ENCODE measurements around the gene LHFPL3.

Gene LHFPL3

DNA sequence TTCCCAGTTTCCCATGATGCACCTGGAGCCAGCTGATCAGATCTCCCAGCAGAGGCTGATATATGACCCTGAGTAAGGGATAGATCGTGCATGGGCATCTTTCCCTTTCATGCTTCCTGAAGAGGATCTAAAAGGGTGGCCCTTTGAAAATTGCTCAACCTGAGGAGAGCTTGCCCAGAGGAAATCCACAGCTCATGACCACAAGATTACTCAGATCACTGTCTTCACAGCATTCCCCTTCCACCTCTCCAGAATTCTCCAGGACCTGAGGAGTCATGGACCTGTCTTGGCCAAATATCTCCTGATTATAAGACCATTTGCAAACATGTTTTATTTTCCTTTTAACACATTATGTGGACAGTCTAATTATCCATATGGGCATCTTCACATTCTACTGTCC is 328.1 kb downstream of the LHFPL3 start:
- Histone ChIP-seq H3K36me3 (ENCODE audit: control insufficient read depth in 4 of 4, insufficient read depth in 4 of 4, low read length in 3 of 4) (no peaks in the 10 kb centered on the region), H3K9me3 (ENCODE audit: control extremely low read depth in 1 of 5, control insufficient read depth in 4 of 5, insufficient read depth in 2 of 5, low read depth in 1 of 5, low read length in 4 of 5) (no peaks in the 10 kb centered on the region), H3K4me1 (ENCODE audit: control extremely low read depth in 1 of 4, control insufficient read depth in 4 of 4, insufficient read depth in 4 of 4, low read length in 3 of 4) (no peaks in the 10 kb centered on the region), H3K4me3 (ENCODE audit: control insufficient read depth in 1 of 7, extremely low read depth in 1 of 7, insufficient read depth in 4 of 7, low read depth in 2 of 7, low read length in 6 of 7) (no peak overlapping the region), H3K27me3 (replicated peaks in 2 of 5; ENCODE audit: control insufficient read depth in 4 of 5, insufficient read depth in 5 of 5, low read length in 4 of 5) (peaks cover 0 to 9% (median 8%) of the 10 kb centered on the region in 5 experiments), H3K27ac (ENCODE audit: insufficient read depth in 1 of 2, low read depth in 1 of 2, low read length in 2 of 2, poor library complexity in 1 of 2, severe bottlenecking in 2 of 2) (no peak overlapping the region)
- ChIA-PET POLR2A (no interaction called here), CTCF (interaction anchor here (0.6 to 2.3 kb wide), 2 partner anchors 13 to 837 kb away, joined by 3 to 14 read pairs; no protein-coding TSS in a partner anchor)
- 92% methylated on average over 1 of the region's 1 CpG for WGBS (ENCODE audit: insufficient coverage)
- no peak for DNase-seq

DNA sequence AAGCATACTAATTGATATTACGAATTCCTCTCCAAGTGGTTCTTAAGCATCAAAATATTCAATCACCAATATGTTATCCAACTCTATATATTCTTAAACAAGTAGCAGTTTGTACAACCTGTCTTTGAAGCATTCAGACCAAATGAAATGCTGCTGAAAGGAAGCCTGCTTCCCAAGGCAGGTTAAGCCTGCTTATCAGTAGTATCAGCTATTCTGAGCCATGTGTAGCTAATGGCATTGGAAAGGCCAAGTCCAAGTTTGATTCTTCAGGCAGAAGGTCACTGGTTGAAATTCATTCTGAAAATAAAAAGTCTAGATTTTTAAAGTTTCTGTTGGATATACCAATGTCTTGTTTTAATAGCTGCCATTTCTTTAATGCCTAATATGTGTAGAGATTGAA is 328.7 kb downstream of the LHFPL3 start:
- ChIA-PET POLR2A (no interaction called here), CTCF (interaction anchor here (0.6 to 2.3 kb wide), 3 partner anchors 13 to 837 kb away, joined by 3 to 14 read pairs (median 3); no protein-coding TSS in a partner anchor)
- DNase-seq = no peak
- WGBS (ENCODE audit: insufficient coverage) = 100% methylated on average over 1 of the region's 1 CpG
- H3K9me3 ChIP-seq (ENCODE audit: control extremely low read depth in 1 of 5, control insufficient read depth in 4 of 5, insufficient read depth in 2 of 5, low read depth in 1 of 5, low read length in 4 of 5) = no peaks in the 10 kb centered on the region
- no peaks in the 10 kb centered on the region for H3K4me1 ChIP-seq (ENCODE audit: control extremely low read depth in 1 of 4, control insufficient read depth in 4 of 4, insufficient read depth in 4 of 4, low read length in 3 of 4)
- H3K27me3 ChIP-seq (replicated peaks in 2 of 5; ENCODE audit: control insufficient read depth in 4 of 5, insufficient read depth in 5 of 5, low read length in 4 of 5) = peaks cover 0 to 5% (median 4%) of the 10 kb centered on the region in 5 experiments
- H3K4me3 ChIP-seq (ENCODE audit: control insufficient read depth in 1 of 7, extremely low read depth in 1 of 7, insufficient read depth in 4 of 7, low read depth in 2 of 7, low read length in 6 of 7) = no peak overlapping the region
- no peak overlapping the region for H3K27ac ChIP-seq (ENCODE audit: insufficient read depth in 1 of 2, low read depth in 1 of 2, low read length in 2 of 2, poor library complexity in 1 of 2, severe bottlenecking in 2 of 2)
- H3K36me3 ChIP-seq (ENCODE audit: control insufficient read depth in 4 of 4, insufficient read depth in 4 of 4, low read length in 3 of 4) = no peaks in the 10 kb centered on the region

DNA sequence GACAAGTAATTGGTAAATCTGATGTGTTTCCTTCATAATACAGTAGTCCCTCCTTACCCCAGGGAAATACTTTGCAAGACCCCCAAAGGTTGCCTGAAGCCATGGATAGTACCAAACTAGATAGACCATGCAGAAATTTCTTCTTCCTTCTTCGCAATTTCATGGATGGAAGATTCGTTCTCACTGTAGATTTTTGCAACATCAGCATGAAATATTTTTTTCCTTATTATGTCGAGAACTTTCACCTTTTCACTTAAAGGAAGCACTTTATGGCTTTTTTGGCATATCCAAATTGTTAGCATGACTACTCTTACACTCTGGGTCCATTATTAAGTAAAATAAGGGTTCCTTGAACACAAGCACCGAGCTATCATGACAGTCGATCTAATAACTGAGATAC is 333.2 kb downstream of the LHFPL3 start:
- Histone ChIP-seq H3K4me1 (ENCODE audit: control extremely low read depth in 1 of 4, control insufficient read depth in 4 of 4, insufficient read depth in 4 of 4, low read length in 3 of 4) (no peaks in the 10 kb centered on the region), H3K36me3 (ENCODE audit: control insufficient read depth in 4 of 4, insufficient read depth in 4 of 4, low read length in 3 of 4) (no peaks in the 10 kb centered on the region), H3K9me3 (ENCODE audit: control extremely low read depth in 1 of 5, control insufficient read depth in 4 of 5, insufficient read depth in 2 of 5, low read depth in 1 of 5, low read length in 4 of 5) (no peaks in the 10 kb centered on the region), H3K4me3 (ENCODE audit: control insufficient read depth in 1 of 7, extremely low read depth in 1 of 7, insufficient read depth in 4 of 7, low read depth in 2 of 7, low read length in 6 of 7) (no peak overlapping the region), H3K27me3 (replicated peaks in 2 of 5; ENCODE audit: control insufficient read depth in 4 of 5, insufficient read depth in 5 of 5, low read length in 4 of 5) (peaks cover 0 to 12% (median 0%) of the 10 kb centered on the region in 5 experiments), H3K27ac (ENCODE audit: insufficient read depth in 1 of 2, low read depth in 1 of 2, low read length in 2 of 2, poor library complexity in 1 of 2, severe bottlenecking in 2 of 2) (no peak overlapping the region)
- no peak for DNase-seq
- CTCF ChIA-PET = interaction anchor here (1.4 kb wide), 1 partner anchor 19 kb away, joined by 4 read pairs; no protein-coding TSS in a partner anchor
- POLR2A ChIA-PET = no interaction called here
- 95% methylated on average over 4 of the region's 5 CpGs for WGBS (ENCODE audit: insufficient coverage)

GRCh38 chr7:104664648-104665047 is 336.2 kb downstream of the LHFPL3 start:
- Histone ChIP-seq H3K4me3 (ENCODE audit: control insufficient read depth in 1 of 7, extremely low read depth in 1 of 7, insufficient read depth in 4 of 7, low read depth in 2 of 7, low read length in 6 of 7) (no peak overlapping the region), H3K36me3 (ENCODE audit: control insufficient read depth in 4 of 4, insufficient read depth in 4 of 4, low read length in 3 of 4) (no peaks in the 10 kb centered on the region), H3K9me3 (ENCODE audit: control extremely low read depth in 1 of 5, control insufficient read depth in 4 of 5, insufficient read depth in 2 of 5, low read depth in 1 of 5, low read length in 4 of 5) (no peaks in the 10 kb centered on the region), H3K27me3 (replicated peaks in 2 of 5; ENCODE audit: control insufficient read depth in 4 of 5, insufficient read depth in 5 of 5, low read length in 4 of 5) (peaks cover 0 to 12% (median 0%) of the 10 kb centered on the region in 5 experiments), H3K4me1 (ENCODE audit: control extremely low read depth in 1 of 4, control insufficient read depth in 4 of 4, insufficient read depth in 4 of 4, low read length in 3 of 4) (no peaks in the 10 kb centered on the region), H3K27ac (ENCODE audit: insufficient read depth in 1 of 2, low read depth in 1 of 2, low read length in 2 of 2, poor library complexity in 1 of 2, severe bottlenecking in 2 of 2) (no peak overlapping the region)
- CTCF ChIA-PET = no interaction called here
- POLR2A ChIA-PET = no interaction called here
- no peak for DNase-seq
- WGBS (ENCODE audit: insufficient coverage) = no CpG with 5 or more reads among the region's 1 CpG

DNA sequence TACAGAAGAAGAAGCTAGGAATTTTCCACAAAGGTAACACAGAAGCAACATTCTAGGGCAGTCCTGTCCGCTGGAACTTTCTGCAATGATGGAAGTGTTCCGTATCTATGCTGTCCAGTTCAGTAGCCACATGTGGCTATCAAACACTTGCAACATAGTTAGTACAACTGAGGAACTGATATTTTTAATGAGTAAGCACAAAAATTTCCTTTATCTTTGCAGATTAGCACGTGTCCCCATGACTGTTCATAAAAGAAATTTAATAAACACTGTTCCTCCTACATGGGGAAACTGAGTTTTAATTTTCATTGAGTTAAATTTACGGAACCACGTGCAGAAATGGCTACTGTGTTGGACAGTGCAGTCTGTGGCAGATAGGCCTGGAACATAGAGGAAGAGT is 349.2 kb downstream of the LHFPL3 start:
- H3K9me3 ChIP-seq (ENCODE audit: control extremely low read depth in 1 of 5, control insufficient read depth in 4 of 5, insufficient read depth in 2 of 5, low read depth in 1 of 5, low read length in 4 of 5) = no peaks in the 10 kb centered on the region
- POLR2A ChIA-PET = no interaction called here
- no peaks in the 10 kb centered on the region for H3K4me1 ChIP-seq (ENCODE audit: control extremely low read depth in 1 of 4, control insufficient read depth in 4 of 4, insufficient read depth in 4 of 4, low read length in 3 of 4)
- CTCF ChIA-PET = no interaction called here
- DNase-seq = no peak
- WGBS (ENCODE audit: insufficient coverage) = 57% methylated on average over 4 of the region's 5 CpGs
- peaks cover 0 to 10% (median 4%) of the 10 kb centered on the region in 5 experiments for H3K27me3 ChIP-seq (replicated peaks in 2 of 5; ENCODE audit: control insufficient read depth in 4 of 5, insufficient read depth in 5 of 5, low read length in 4 of 5)
- H3K27ac ChIP-seq (ENCODE audit: insufficient read depth in 1 of 2, low read depth in 1 of 2, low read length in 2 of 2, poor library complexity in 1 of 2, severe bottlenecking in 2 of 2) = no peak overlapping the region
- H3K4me3 ChIP-seq (ENCODE audit: control insufficient read depth in 1 of 7, extremely low read depth in 1 of 7, insufficient read depth in 4 of 7, low read depth in 2 of 7, low read length in 6 of 7) = no peak overlapping the region
- no peaks in the 10 kb centered on the region for H3K36me3 ChIP-seq (ENCODE audit: control insufficient read depth in 4 of 4, insufficient read depth in 4 of 4, low read length in 3 of 4)

GRCh38 chr7:104679085-104679484 is 350.7 kb downstream of the LHFPL3 start:
- Histone ChIP-seq H3K27ac (ENCODE audit: insufficient read depth in 1 of 2, low read depth in 1 of 2, low read length in 2 of 2, poor library complexity in 1 of 2, severe bottlenecking in 2 of 2) (no peak overlapping the region), H3K4me3 (ENCODE audit: control insufficient read depth in 1 of 7, extremely low read depth in 1 of 7, insufficient read depth in 4 of 7, low read depth in 2 of 7, low read length in 6 of 7) (no peak overlapping the region), H3K9me3 (ENCODE audit: control extremely low read depth in 1 of 5, control insufficient read depth in 4 of 5, insufficient read depth in 2 of 5, low read depth in 1 of 5, low read length in 4 of 5) (no peaks in the 10 kb centered on the region), H3K27me3 (replicated peaks in 2 of 5; ENCODE audit: control insufficient read depth in 4 of 5, insufficient read depth in 5 of 5, low read length in 4 of 5) (peaks cover 0 to 9% (median 4%) of the 10 kb centered on the region in 5 experiments), H3K36me3 (ENCODE audit: control insufficient read depth in 4 of 4, insufficient read depth in 4 of 4, low read length in 3 of 4) (no peaks in the 10 kb centered on the region), H3K4me1 (ENCODE audit: control extremely low read depth in 1 of 4, control insufficient read depth in 4 of 4, insufficient read depth in 4 of 4, low read length in 3 of 4) (no peaks in the 10 kb centered on the region)
- DNase-seq = no peak
- 100% methylated on average over 1 of the region's 1 CpG for WGBS (ENCODE audit: insufficient coverage)
- ChIA-PET POLR2A (no interaction called here), CTCF (no interaction called here)

DNA sequence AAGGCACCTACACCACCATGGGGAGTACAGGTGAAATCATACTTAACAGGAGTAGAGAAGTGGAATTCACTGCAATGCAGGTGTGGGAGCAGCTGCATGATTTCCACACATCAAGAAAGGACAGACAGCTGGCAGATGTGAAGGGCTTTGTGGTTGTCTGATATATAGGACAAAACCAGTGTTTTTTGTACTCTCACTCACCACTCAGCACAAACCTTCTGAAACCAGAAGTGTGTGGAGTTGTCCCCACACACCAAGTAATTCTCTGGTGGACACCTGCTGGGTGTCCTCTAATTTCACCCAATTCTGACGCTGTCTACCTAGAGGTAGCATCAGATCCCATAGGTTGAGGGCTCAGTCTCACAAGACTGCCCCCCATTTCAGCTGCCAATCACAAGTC is 357.9 kb downstream of the LHFPL3 start:
- ChIA-PET POLR2A (no interaction called here), CTCF (no interaction called here)
- Histone ChIP-seq H3K36me3 (ENCODE audit: control insufficient read depth in 4 of 4, insufficient read depth in 4 of 4, low read length in 3 of 4) (no peaks in the 10 kb centered on the region), H3K27me3 (replicated peaks in 2 of 5; ENCODE audit: control insufficient read depth in 4 of 5, insufficient read depth in 5 of 5, low read length in 4 of 5) (peaks cover 0 to 5% (median 0%) of the 10 kb centered on the region in 5 experiments), H3K9me3 (ENCODE audit: control extremely low read depth in 1 of 5, control insufficient read depth in 4 of 5, insufficient read depth in 2 of 5, low read depth in 1 of 5, low read length in 4 of 5) (no peaks in the 10 kb centered on the region), H3K4me1 (ENCODE audit: control extremely low read depth in 1 of 4, control insufficient read depth in 4 of 4, insufficient read depth in 4 of 4, low read length in 3 of 4) (no peaks in the 10 kb centered on the region), H3K4me3 (ENCODE audit: control insufficient read depth in 1 of 7, extremely low read depth in 1 of 7, insufficient read depth in 4 of 7, low read depth in 2 of 7, low read length in 6 of 7) (no peak overlapping the region), H3K27ac (ENCODE audit: insufficient read depth in 1 of 2, low read depth in 1 of 2, low read length in 2 of 2, poor library complexity in 1 of 2, severe bottlenecking in 2 of 2) (no peak overlapping the region)
- WGBS (ENCODE audit: insufficient coverage) = 100% methylated on average over 1 of the region's 1 CpG
- no peak for DNase-seq

Measured in common myeloid progenitor, CD34-positive (primary cell).